Neural progenitor cell (in vitro differentiated cells): ENCODE data around the gene TPM3. TPM values are rescaled to one million over a fixed set of nuclear protein-coding genes. Genes with fewer than 3 reads are reported as not detected.
"Not testable (repeated sequence)": the region's sequence is repeated elsewhere in the genome, so short reads cannot be mapped to it uniquely, and the experiment has no call there.

Experiments used
- DNase-seq: peaks from one replicate; pipeline ENCODE4 v3.0.0-alpha.2; 2016; ENCODE audit warnings: low spot score
- H2AFZ ChIP-seq: fragments of 200-600 bp; sonication (generic); replicated peaks from 2 replicates; pipeline ENCODE4 v1.6.1; 2016; ENCODE audit warnings: antibody characterized with exemption
- H3F3A ChIP-seq: fragments of 200-600 bp; sonication (generic); 2 replicates; pipeline ENCODE4 v1.6.1; 2016; ENCODE audit warnings: antibody characterized with exemption, low read depth
- H3K27ac ChIP-seq: fragments of 200-600 bp; sonication (generic); 2 replicates; pipeline ENCODE4 v1.5.1; 2016; ENCODE audit warnings: mild to moderate bottlenecking
- H3K27me3 ChIP-seq: fragments of 200-600 bp; sonication (generic); 2 replicates; pipeline ENCODE4 v1.6.1; 2016; ENCODE audit warnings: mild to moderate bottlenecking, moderate library complexity
- H3K36me3 ChIP-seq: fragments of 200-600 bp; sonication (generic); 2 replicates; pipeline ENCODE4 v1.5.1; 2016
- H3K4me1 ChIP-seq: fragments of 200-600 bp; sonication (generic); 2 replicates; pipeline ENCODE4 v1.6.1; 2016; ENCODE audit warnings: mixed run types
- H3K4me2 ChIP-seq: fragments of 200-600 bp; sonication (generic); 2 replicates; pipeline ENCODE4 v1.6.1; 2016
- H3K4me3 ChIP-seq: fragments of 200-600 bp; sonication (generic); 2 replicates; pipeline ENCODE4 v1.5.1; 2016
- H3K79me2 ChIP-seq: fragments of 200-600 bp; sonication (generic); 2 replicates; pipeline ENCODE4 v1.6.1; 2016; ENCODE audit warnings: low read depth
- H3K9ac ChIP-seq: fragments of 200-600 bp; sonication (generic); 2 replicates; pipeline ENCODE4 v1.6.1; 2016
- H3K9me3 ChIP-seq: fragments of 200-600 bp; sonication (generic); 2 replicates; pipeline ENCODE4 v1.5.1; 2016; ENCODE audit warnings: low read depth
- H4K20me1 ChIP-seq: fragments of 200-600 bp; sonication (generic); 2 replicates; pipeline ENCODE4 v1.6.1; 2016; ENCODE audit warnings: low read depth
- H3K27ac Mint-ChIP-seq: 3 replicates; pipeline ENCODE4 v1.8.0; 2021; ENCODE audit warnings: mixed read lengths
- H3K27me3 Mint-ChIP-seq: 2 replicates; pipeline ENCODE4 v1.8.0; 2022; ENCODE audit warnings: low read depth, mild to moderate bottlenecking, inconsistent platforms, moderate library complexity, mixed read lengths; ENCODE audit not compliant: insufficient read depth
- H3K36me3 Mint-ChIP-seq: 3 replicates; pipeline ENCODE4 v1.8.0; 2021; ENCODE audit warnings: mixed read lengths
- H3K4me1 Mint-ChIP-seq: 3 replicates; pipeline ENCODE4 v1.8.0; 2021; ENCODE audit warnings: mixed read lengths
- H3K4me3 Mint-ChIP-seq: 3 replicates; pipeline ENCODE4 v1.8.0; 2021; ENCODE audit warnings: mild to moderate bottlenecking, moderate library complexity, mixed read lengths
- H3K9me3 Mint-ChIP-seq: 3 replicates; pipeline ENCODE4 v1.8.0; 2020; ENCODE audit warnings: mixed read lengths
- CTCF ChIP-seq: fragments of 200-600 bp; sonication (generic); IDR thresholded peaks from 2 replicates; pipeline ENCODE4 v1.5.1; 2017; ENCODE audit warnings: antibody characterized with exemption, mild to moderate bottlenecking
- EZH2 ChIP-seq: fragments of 200-600 bp; sonication (generic); IDR thresholded peaks from 2 replicates; pipeline ENCODE4 v1.6.1; 2017; ENCODE audit warnings: antibody characterized with exemption, mild to moderate bottlenecking, moderate library complexity
- EZH2phosphoT487 ChIP-seq: fragments of 200-600 bp; sonication (generic); IDR thresholded peaks from 2 replicates; pipeline ENCODE4 v1.6.1; 2017; ENCODE audit warnings: antibody characterized with exemption
- total RNA-seq: library from RNA; depleted of rRNA; stranded (reverse); fragments of >200 nt; gene quantifications from 2 replicates; pipeline ENCODE4 v1.2.3, GENCODE V29; 2015; ENCODE audit warnings: low replicate concordance

TPM3 gene
- total RNA-seq, 1 donor from 2014 or later = 596 TPM

GRCh38 chr1:154237880-154238506, 46.1 kb upstream of the TPM3 start:
- no peak overlapping the region for H3K27ac ChIP-seq
- H4K20me1 ChIP-seq = peaks cover 68% of the 10 kb centered on the region
- DNase-seq = no peak
- H3K9me3 ChIP-seq = no peaks in the 10 kb centered on the region
- no peaks in the 10 kb centered on the region for H3F3A ChIP-seq
- H3K4me2 ChIP-seq = no peak overlapping the region
- Mint-ChIP-seq H3K4me3 (no peak overlapping the region), H3K27ac (no peak overlapping the region), H3K36me3 (peaks cover 44% of the 10 kb centered on the region), H3K4me1 (no peaks in the 10 kb centered on the region), H3K27me3 (no peaks in the 10 kb centered on the region), H3K9me3 (no peaks in the 10 kb centered on the region)
- no peak overlapping the region for H3K9ac ChIP-seq
- H2AFZ ChIP-seq = no peak overlapping the region
- H3K27me3 ChIP-seq = no peaks in the 10 kb centered on the region
- H3K79me2 ChIP-seq = peaks cover 79% of the 10 kb centered on the region
- H3K4me3 ChIP-seq = no peak overlapping the region
- no peaks in the 10 kb centered on the region for H3K4me1 ChIP-seq
- H3K36me3 ChIP-seq = peaks cover 15% of the 10 kb centered on the region
- TF ChIP-seq EZH2 = no peak
- no peak for TF ChIP-seq CTCF
- no peak for TF ChIP-seq EZH2phosphoT487

GRCh38 chr1:154237435-154237834, 45.5 kb upstream of the TPM3 start:
- no peaks in the 10 kb centered on the region for H3K4me1 ChIP-seq
- H3K9me3 ChIP-seq = no peaks in the 10 kb centered on the region
- peaks cover 62% of the 10 kb centered on the region for H4K20me1 ChIP-seq
- no peaks in the 10 kb centered on the region for H3K27me3 ChIP-seq
- Mint-ChIP-seq H3K9me3 (no peaks in the 10 kb centered on the region), H3K27me3 (no peaks in the 10 kb centered on the region), H3K4me1 (no peaks in the 10 kb centered on the region), H3K36me3 (peaks cover 42% of the 10 kb centered on the region), H3K27ac (no peak overlapping the region), H3K4me3 (no peak overlapping the region)
- H2AFZ ChIP-seq = no peak overlapping the region
- H3K9ac ChIP-seq = no peak overlapping the region
- H3K79me2 ChIP-seq = peaks cover 84% of the 10 kb centered on the region
- H3K4me3 ChIP-seq = no peak overlapping the region
- no peak for TF ChIP-seq EZH2phosphoT487
- no peak for TF ChIP-seq EZH2
- peaks cover 14% of the 10 kb centered on the region for H3K36me3 ChIP-seq
- DNase-seq = no peak
- no peak overlapping the region for H3K27ac ChIP-seq
- no peak overlapping the region for H3K4me2 ChIP-seq
- no peaks in the 10 kb centered on the region for H3F3A ChIP-seq

- Histone ChIP-seq H3K27ac (no peak overlapping the region), H3K4me2 (no peak overlapping the region), H3K9me3 (no peaks in the 10 kb centered on the region), H3K4me3 (no peak overlapping the region), H3K27me3 (no peaks in the 10 kb centered on the region), H2AFZ (no peak overlapping the region), H3K9ac (no peak overlapping the region), H3K79me2 (peaks cover 90% of the 10 kb centered on the region), H3K36me3 (peaks cover 8% of the 10 kb centered on the region), H3K4me1 (no peaks in the 10 kb centered on the region), H3F3A (no peaks in the 10 kb centered on the region), H4K20me1 (peaks cover 56% of the 10 kb centered on the region)
- no peak for DNase-seq
- H3K27me3 Mint-ChIP-seq = no peaks in the 10 kb centered on the region
- H3K4me1 Mint-ChIP-seq = no peaks in the 10 kb centered on the region
- peaks cover 43% of the 10 kb centered on the region for H3K36me3 Mint-ChIP-seq
- TF ChIP-seq EZH2 = no peak
- no peak for TF ChIP-seq CTCF
- no peak for TF ChIP-seq EZH2phosphoT487
- H3K9me3 Mint-ChIP-seq = no peaks in the 10 kb centered on the region
- H3K27ac Mint-ChIP-seq = no peak overlapping the region
- no peak overlapping the region for H3K4me3 Mint-ChIP-seq
Observed at GRCh38 chr1:154236855-154237254, 45.0 kb upstream of the TPM3 start.

GRCh38 chr1:154233127-154233526, 41.2 kb upstream of the TPM3 start:
- H3K4me1 Mint-ChIP-seq, H3K4me3 Mint-ChIP-seq, H3K9ac ChIP-seq, H3K27ac ChIP-seq, H3F3A ChIP-seq, H3K27me3 Mint-ChIP-seq, H3K9me3 Mint-ChIP-seq, DNase-seq, H3K27ac Mint-ChIP-seq, H3K4me3 ChIP-seq, H3K4me2 ChIP-seq, H3K27me3 ChIP-seq, H3K4me1 ChIP-seq, H3K9me3 ChIP-seq, H2AFZ ChIP-seq: not testable (repeated sequence)
- Histone ChIP-seq H3K79me2 (peaks cover 91% of the 10 kb centered on the region), H4K20me1 (peaks cover 42% of the 10 kb centered on the region), H3K36me3 (peaks cover 18% of the 10 kb centered on the region)
- peaks cover 40% of the 10 kb centered on the region for H3K36me3 Mint-ChIP-seq

GRCh38 chr1:154231112-154231511, 39.2 kb upstream of the TPM3 start:
- not testable (repeated sequence) for H3K27me3 Mint-ChIP-seq, DNase-seq, H3K4me3 Mint-ChIP-seq, H3K27me3 ChIP-seq, H3K9ac ChIP-seq, H3K4me1 Mint-ChIP-seq, H3K27ac ChIP-seq, H3K9me3 ChIP-seq, H3K4me1 ChIP-seq, H3F3A ChIP-seq, H3K4me3 ChIP-seq, H2AFZ ChIP-seq, H3K9me3 Mint-ChIP-seq, H3K27ac Mint-ChIP-seq, H3K4me2 ChIP-seq
- H4K20me1 ChIP-seq = peaks cover 38% of the 10 kb centered on the region
- H3K79me2 ChIP-seq = peaks cover 92% of the 10 kb centered on the region
- H3K36me3 Mint-ChIP-seq = peaks cover 40% of the 10 kb centered on the region
- H3K36me3 ChIP-seq = peaks cover 20% of the 10 kb centered on the region
